NK-92 (cell line): ENCODE results near the gene OBSL1.

Source experiments
- DNase-seq: peaks from one replicate; lab custom pipeline; 2025; ENCODE audit not compliant: unreplicated experiment; lab: John Stamatoyannopoulos, UW

OBSL1 gene

GRCh38 chr2:219552382-219553167 lies 18.8 kb downstream of the OBSL1 start:
- no peak for DNase-seq

GRCh38 chr2:219551441-219552381 lies 19.6 kb downstream of the OBSL1 start:
- DNase-seq, result no peak

DNA sequence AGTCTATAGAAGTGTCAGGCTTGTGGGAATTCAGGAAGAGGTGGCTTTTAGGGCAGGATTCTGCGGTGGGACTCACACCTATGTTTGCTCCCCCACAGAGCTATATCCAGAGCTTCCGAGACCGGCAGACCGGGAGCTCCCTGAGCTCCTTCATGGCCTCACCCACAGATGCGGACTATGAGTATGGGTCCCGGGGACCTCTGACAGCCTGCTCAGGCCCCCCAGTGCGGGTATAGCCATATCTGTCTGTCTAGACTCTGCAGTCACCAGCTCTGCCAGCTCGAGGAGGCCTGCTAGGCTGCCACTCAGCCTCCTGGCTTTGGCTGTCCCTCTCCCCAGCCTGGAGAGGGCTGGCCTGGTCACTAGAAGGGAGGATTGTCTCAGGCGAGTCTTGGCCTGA lies 21.7 kb downstream of the OBSL1 start:
- DNase-seq, result no peak

GRCh38 chr2:219548990-219549389 lies 22.3 kb downstream of the OBSL1 start:
- DNase-seq, result no peak

DNA sequence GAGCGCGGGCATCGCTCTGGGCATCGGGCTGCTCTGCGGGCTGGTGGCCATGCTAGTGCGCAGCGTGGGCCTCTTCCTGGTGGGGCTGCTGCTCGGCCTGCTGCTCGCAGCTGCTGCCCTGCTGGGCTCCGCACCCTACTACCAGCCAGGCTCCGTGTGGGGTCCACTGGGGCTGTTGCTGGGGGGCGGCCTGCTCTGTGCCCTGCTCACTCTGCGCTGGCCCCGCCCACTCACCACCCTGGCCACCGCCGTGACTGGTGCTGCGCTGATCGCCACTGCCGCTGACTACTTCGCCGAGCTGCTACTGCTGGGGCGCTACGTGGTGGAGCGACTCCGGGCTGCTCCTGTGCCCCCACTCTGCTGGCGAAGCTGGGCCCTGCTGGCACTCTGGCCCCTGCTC lies 23.7 kb downstream of the OBSL1 start:
- no peak for DNase-seq

DNA sequence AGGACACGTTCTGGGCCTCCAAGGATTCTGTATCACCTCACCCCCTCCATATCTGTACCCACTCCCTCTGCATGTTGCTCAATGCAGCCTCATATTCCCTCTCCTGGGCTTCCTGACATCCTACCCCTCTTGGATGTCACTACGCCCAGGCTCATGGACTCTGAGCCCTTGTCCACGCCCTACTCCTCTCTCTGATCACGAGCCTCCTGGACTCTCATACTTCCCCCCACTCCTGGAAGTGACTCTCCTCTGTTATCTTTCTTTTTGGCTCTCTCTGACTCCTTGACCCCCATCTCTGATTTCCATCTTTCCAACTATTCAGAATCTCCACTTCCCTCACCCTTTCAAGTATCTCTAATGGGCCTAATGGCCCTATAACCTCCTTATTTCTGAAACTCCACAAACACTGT lies 25.4 kb downstream of the OBSL1 start:
- DNase-seq, result no peak

GRCh38 chr2:219545295-219545942 lies 25.9 kb downstream of the OBSL1 start:
- no peak for DNase-seq

GRCh38 chr2:219544567-219544966 lies 26.8 kb downstream of the OBSL1 start:
- no peak for DNase-seq

- peak; percentile 53 for DNase-seq
Observed at GRCh38 chr2:219543596-219544358, 27.6 kb downstream of the OBSL1 start, which contains the start of the genes CHPF and TMEM198. TSS of gene CHPF (minus strand) at chr2:219543809. CDS start at chr2:219543538, 271 bp downstream. TSS of gene TMEM198 (plus strand) at chr2:219544028. CDS start at chr2:219544728, 700 bp downstream.

DNA sequence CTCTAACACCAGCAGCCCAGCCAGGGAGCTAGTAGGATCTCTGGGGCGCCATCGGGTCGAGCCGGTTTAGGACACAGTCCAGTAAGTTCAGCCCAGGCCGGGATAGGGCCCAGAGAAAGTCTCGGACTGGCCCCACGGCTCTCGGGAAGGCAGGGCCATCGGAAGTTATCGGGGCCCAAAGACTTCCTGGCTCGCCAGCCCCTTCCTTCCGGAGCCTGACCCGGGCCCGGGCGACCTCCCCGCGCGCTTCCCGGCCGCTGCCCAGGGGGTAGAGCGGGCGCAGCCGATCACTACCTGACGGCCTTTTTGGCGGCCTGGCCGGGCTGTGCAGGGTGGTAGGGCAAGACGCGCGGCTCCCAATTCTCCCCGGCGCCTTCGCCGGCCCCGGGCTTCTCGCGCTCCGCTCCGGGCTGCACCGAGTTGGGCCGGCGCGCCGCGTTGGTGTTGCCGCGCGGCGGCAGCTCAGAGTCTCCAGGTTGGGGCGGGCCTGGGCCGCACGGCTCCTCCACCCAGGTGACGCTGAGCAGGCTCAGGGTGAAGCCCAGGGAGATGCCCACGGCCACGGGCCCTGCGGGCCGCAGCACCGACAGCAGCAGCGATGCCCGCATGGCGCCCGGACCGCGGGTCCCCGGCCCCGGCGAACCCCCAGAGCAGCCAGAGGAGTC lies 28.3 kb downstream of the OBSL1 start:
- DNase-seq, result no peak

GRCh38 chr2:219541611-219542180 lies 29.6 kb downstream of the OBSL1 start:
- peak; percentile 26 for DNase-seq

DNA sequence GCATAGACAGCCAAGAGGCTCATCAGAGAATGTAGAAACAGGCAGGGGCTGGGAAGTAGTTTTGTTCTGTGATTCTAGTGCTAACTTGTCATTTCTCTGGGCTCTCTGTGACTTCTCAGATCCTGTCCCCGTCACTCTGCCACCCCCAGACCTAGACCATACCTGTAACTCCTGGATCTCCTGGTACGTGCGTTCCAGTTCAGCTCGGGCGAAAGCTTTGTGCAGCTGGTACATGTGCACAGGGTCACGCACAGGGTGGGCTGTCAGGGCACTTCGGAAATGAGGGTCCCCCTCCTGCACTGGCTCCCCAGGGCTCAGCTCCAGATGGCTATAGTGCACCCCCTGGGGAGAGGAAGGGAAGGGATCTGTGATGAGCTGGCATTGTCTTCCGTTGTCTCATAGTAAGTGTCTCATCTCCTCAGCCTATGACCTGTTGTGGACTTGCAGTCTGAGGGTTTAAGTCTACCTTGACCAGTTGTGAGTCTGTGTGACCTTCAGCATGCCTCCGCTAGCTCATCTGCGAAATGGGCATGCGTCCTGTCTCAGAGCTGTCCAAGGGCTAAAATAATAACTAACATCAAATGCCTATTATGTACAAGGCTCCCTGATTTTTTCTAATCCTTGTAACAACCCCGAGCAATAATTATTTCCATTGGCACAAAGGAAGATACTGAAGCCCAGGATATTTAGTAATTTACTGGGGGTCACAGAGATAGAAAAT lies 30.4 kb downstream of the OBSL1 start:
- no peak for DNase-seq

GRCh38 chr2:219539926-219540678 lies 31.2 kb downstream of the OBSL1 start:
- DNase-seq, result no peak

DNA sequence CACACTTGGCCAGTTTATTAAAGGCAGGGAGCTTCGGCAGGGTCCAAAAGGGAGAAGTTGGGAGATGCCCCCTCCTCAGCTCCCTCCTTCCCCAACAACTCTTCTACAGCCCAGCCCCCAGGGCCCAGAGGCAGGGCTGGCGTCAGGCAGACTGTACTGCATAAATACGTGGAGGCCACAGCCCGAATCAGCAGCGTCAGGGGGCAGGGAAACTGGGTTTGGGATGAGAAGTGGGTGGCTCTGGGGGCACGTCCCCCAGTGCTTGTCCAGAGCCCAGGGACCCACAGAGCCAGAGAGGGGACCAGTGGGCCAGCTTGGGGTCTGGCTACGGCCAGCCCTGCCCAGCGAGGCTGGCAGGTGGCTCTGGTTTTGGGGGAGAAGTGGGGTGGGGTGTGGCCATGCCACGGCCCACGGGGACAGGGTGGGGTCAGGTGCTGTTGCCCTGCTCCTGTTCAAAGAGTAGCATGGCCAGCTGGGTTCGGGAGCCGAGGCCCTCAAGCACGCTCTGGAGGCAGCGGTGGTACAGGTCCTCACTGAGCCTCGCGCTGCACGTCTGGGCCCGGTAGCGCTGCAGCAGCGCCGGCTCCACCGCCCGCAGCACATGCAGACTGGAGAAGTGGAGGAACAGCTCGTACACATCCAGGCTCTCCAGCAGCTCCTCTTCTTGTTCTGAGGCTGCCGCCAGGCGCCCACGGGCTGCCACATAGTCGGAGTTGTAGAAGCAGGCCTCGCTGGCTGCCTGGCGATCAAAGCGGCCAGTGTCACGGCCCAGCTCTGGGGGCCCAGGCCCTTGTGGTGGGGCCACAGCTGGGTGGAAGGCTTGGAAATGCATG lies 32.2 kb downstream of the OBSL1 start:
- DNase-seq, result no peak

GRCh38 chr2:219538504-219538951 lies 32.8 kb downstream of the OBSL1 start:
- no peak for DNase-seq

DNA sequence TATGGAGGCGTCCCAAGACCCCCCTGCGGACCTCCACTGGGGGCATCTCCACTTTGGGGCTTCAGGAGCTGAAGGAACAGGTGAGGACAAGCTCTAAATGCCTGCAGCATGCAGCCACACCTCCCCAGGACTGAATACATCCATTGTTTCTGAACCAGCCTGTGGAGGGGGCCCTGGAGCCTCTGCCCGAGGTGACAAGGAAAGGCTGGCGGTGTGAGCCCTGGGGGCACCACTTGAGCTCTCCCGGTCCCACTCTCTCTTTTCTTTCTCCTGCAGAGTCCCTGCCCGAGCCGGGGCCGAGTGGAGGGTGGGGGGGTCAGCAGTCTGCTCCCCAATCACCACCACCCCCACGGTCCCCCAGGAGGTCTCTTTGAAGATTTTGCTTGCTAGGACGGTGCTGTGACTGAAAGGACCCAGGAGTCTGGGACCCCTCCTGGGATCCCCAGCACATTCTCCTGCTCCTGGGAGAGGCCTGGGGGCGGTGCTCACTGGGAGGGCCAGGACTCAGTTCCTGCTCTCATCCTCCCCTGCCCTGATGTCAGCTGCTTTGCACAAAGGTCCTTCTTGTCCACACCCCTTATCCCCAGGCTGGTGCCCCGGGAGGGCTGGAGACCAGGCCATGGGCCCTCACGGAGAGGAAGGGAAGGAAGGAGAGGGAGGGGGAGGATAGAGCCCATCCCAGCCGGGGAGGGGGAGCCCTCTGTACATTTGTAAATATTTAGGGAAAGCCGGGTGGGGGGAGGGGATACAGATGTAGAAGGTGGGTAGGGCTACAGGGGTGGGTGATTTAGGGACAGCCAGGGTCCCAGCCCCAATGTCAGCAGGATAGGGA lies 33.5 kb downstream of the OBSL1 start:
- DNase-seq, result no peak
